T-helper 2 cell treated with Interferon-gamma antibody and Interleukin-4, amounts not matched to agents 100 ng/mL and 5 ng/mL, for 36 hours (primary cell): ENCODE measurements around the gene OTOG. TPM values are rescaled to one million over a fixed set of nuclear protein-coding genes. Genes with fewer than 3 reads are reported as not detected.

Experiments
- intact Hi-C: fragments of 100-400 bp; cut with micrococcal nuclease; formaldehyde crosslinking; loops from one replicate; pipeline ENCODE4 v1.15.1; 2023
- total RNA-seq: library from RNA; stranded (reverse); gene quantifications from 2 replicates; pipeline ENCODE4 v1.2.3, GENCODE V29; 2022

OTOG gene
- total RNA-seq, 1 donor from 2014 or later, result not detected

GRCh38 chr11:17516551-17517150, 30.4 kb upstream of the OTOG start:
- intact Hi-C loops, result no loop called here

DNA sequence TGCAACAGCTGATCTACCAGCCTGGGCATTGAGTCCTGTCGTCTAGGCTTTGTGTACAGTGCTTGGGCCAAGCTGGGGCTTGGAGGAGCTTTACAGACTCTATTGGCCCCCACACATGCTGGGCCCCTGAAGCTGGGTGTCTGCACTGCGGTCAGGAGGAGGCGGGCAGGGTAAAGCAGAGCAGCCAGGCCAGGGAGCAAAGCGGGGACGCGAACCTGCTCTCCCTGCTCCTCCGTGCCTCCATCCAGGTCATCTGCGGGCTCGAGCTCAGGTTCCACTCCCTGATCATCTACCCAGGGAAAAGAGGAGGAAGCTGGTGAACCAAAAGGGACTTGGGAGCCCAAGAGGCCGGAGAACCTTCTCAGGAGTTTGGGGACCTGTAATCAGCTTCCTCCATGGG, 29.9 kb upstream of the OTOG start:
- intact Hi-C loops, result no loop called here

DNA sequence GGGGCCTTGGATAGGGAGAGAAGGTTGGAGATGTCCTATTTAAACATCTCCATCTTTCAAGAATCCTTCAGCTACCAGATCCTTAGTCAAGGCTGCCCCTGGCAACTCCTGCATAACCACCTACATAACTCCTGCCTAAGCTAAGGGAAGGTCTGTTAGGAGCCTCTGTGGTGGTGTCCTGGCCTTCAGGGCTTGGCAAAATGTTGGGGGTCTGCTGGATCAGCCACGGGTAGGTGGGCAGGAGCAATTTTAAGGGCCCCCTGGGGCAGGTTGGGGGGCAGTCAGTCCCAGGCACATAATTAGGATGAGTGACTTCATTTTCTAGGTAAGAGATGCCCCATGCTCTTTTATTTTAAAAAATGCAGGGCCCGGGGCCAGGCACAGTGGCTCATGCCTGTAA, 28.7 kb upstream of the OTOG start:
- intact Hi-C loops, result no loop called here

DNA sequence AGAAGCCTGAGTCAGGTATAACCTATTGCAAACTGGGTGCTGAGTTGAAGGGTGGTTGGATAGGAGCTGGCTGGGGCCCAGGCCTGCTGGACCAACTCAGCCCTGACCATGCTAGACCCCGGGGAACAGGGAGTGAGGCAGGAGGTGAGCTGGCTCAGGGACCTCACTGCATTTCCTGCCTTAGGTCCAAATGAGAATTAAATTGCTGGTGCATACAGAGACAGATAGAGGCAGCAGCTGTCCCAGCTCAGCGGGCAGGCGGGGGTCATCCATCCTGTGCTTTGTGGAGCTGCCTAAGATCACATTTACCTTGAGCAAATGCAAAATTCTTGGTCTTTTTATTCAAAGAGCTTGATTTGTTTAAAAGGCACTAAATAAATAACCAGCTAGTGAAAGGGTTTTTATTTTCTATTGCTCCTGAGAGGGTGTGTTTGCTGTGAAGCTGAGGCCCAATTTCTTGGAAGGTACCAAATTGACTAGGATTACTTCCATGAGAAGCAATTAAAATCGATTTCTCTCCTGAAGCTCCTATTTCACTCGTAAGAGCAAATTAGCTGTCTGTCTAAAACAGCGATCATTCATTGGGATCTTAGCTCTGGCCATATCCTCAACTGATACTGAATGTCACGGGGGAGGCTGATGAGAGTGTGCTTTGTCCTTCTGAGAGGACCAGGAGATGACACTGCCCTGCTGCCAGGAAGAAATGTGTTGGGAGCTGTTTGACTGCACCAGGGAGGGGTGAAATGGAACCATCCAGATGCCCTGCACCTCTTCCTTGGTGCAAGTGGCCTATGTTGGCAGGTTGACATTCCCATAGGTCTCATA, 27.8 kb upstream of the OTOG start:
- intact Hi-C loops, result no loop called here

DNA sequence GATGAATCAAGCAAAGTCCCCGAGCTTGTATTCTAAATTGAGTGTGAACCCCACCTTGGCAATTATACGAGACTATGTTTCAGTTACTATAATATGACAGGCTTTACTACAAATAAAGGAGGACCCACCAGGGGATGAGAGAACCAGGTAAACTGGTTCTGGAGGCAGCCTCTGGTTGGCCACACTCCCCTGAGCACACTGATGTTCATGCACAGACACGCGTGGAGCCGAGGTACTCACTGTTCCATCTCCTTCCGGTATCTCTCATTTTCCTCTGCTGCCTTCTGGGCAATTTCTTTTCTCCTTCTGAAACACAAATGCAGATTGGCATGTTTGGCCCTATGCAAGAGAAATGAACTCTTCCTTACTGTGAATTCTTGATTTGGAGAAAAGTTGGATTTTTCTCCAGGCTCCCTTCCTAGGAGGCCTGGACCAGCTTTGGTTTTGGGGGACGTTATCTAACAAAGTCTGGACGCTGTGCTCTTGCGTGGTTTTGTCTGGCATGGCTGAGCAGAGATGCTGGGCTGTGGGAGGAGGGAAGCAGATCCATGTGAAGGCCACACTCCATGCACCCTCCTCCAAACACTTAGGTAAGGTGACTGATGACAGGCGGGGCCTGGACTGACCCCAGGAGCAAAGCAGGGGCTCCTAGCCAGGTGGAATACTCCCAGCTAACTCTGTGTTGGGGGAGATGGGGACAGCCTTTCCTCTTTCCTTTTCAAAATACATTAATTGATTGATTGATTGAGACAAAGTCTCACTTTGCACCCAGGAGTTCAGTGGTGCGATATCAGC, 25.8 kb upstream of the OTOG start:
- intact Hi-C loops, result no loop called here

DNA sequence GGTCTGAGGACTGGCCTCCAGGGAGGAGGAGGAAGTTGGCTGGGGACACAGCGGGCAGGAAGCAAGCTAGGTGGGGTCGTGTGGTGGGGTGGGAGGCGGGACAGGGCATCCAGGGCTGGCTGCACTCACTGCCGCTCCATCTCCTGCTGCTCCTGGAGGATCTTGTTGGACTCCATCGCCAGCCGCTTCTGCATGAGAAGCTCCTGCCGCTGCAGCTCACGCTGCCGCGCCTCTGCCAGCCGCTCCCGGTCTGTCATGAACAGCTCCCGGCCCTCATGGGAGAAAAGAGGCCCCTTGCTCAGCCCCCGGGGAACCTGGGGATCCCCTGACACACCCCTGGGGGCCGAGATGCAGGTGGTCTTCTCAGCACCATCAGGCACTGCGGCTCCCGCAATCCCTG, 24.4 kb upstream of the OTOG start:
- intact Hi-C loops, result no loop called here

DNA sequence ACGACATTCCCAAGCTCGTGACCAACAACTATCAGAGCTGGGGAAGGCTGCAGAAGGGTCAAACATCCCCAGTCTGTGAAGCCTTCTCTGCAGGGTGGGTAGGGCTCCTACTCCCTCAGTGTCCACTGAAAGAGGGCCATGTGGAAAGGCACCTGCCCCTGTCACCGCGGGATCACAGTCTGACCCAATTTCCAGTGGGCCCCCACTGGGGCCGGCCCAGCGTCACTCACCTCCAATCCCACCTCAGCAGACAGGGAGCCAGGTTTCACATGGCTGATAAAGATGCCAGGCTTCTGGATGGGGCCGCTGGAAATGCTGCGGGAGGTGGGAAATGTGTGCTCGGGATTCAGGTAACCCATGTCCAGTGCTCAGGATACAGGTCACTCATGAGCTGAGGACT, 22.8 kb upstream of the OTOG start:
- intact Hi-C loops, result no loop called here

- intact Hi-C loops, result no loop called here
Measured at GRCh38 chr11:17525570-17525969, 21.5 kb upstream of the OTOG start.

- intact Hi-C loops, result no loop called here
Measured at GRCh38 chr11:17526326-17526725, 20.7 kb upstream of the OTOG start.

GRCh38 chr11:17526931-17527627, 20.0 kb upstream of the OTOG start:
- intact Hi-C loops, result no loop called here

GRCh38 chr11:17527628-17527995, 19.4 kb upstream of the OTOG start:
- intact Hi-C loops, result no loop called here

GRCh38 chr11:17528181-17528691, 18.8 kb upstream of the OTOG start:
- intact Hi-C loops, result loop anchor here (1.0 kb wide), 1 partner anchor 144 kb away; no protein-coding TSS in a partner anchor

DNA sequence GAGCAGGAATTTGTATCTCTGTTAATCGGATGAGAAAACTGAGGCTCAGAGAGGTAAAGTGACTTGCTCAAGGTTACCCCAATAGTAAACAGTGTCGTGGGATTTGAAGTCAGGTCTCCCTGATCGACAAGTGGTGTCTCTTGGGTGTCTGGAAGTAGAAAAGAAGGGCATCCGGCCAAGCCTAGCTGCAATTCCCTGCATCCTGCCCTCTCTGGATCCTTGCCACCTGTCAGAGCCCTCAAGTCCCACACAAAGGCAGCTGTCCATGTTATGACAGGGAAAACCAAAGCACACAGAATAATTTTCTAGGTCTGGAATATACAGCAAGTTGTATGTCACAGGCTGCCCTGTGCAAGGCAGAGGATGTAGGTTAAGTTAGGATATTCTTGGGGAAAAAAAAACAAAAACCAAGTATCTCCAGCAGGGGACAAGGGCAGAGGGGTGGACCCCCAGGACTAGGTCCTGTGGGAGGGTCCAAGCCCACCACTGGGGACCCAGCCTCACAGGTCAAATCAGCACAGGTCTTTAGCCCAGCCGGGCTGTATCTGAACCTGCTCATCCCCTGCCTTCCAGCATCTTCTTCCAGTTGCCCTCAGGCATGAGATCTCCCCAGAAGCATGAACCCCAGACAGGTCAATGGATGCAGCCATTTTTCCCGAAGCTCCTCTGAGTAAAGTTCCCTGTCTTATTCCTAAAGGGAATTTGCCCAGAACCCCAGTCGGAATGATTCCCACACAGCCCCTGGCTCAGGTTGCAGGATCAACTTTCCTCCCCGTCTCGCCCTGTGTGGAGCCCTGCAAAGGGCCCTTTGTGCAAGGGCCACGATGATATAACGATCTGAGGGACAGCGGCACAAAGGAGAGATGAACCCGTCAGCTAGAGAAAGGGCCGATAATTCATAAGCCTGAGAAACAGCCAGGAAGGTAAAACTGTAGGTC, 17.9 kb upstream of the OTOG start:
- intact Hi-C loops, result loop anchor here (1.0 kb wide), 1 partner anchor 145 kb away; no protein-coding TSS in a partner anchor

GRCh38 chr11:17529844-17530185, 17.2 kb upstream of the OTOG start:
- intact Hi-C loops, result no loop called here

GRCh38 chr11:17531071-17531600, 15.9 kb upstream of the OTOG start:
- intact Hi-C loops, result no loop called here

- intact Hi-C loops, result no loop called here
Measured at GRCh38 chr11:17531636-17532113, 15.4 kb upstream of the OTOG start.

- intact Hi-C loops, result no loop called here
Measured at GRCh38 chr11:17532784-17533183, 14.3 kb upstream of the OTOG start.

DNA sequence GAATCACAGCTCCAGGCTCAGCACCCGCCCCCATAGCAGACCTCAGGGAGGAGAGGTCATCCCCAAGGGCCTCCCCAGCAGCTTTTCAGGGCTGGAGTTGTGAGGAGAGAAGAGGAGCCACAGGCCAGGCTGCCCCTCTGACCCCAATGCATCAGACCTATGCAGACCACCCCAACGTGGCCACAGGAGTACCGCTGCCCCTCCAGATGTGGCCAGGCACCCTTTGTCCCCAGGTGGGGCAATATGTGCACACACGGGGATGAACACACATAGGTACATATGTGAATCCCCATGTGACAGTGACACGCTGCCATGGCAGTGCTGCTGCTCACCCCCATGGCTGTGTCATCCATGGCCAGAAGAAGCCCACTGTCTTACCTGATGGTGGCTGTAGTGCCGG, 13.7 kb upstream of the OTOG start:
- intact Hi-C loops, result no loop called here

DNA sequence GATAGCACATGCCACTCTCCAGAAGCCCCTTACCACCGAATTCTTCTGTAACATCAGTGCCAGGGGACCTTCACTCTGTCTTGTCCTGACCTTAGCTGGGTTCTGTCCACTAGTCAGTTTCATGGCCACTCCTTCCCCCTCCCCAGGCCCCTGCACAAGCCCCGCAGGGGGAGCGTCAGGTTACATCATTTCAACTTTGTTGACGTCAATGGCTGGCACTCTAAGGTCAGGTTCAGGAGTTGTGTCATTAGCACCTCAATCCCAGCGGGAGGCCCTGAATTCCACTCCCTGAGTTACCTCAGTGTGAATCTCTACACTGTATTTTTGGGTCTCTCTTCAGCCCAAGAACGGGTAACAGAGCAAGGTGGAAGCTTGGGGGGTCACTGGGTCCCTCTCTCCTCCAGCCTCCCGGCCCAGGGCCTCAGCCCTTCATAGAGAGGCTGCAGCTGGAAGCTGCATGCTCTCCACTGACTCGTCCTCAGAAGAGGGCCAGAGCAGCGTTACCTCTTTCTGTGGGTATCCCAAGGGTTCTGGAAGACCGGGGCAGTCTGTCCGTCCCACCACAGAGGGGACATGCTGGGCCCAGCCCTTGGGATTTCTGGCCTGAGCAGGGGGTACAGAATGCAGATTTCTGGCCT, 13.2 kb upstream of the OTOG start:
- intact Hi-C loops, result no loop called here
